ENCODE measurements around the gene ZNF324. TPM values are rescaled to one million over a fixed set of nuclear protein-coding genes. Genes with fewer than 3 reads are reported as not detected.

ZNF324 gene
- total RNA-seq, 4 donors from 2014 or later: 4.9 to 11.7 (median 8.6) TPM

GRCh38 chr19:58519087-58519354, 52.1 kb downstream of the ZNF324 start:
- TF ChIP-seq CTCF (IDR thresholded peaks at IDR 0.05; ENCODE audit: low read depth): no peak

DNA sequence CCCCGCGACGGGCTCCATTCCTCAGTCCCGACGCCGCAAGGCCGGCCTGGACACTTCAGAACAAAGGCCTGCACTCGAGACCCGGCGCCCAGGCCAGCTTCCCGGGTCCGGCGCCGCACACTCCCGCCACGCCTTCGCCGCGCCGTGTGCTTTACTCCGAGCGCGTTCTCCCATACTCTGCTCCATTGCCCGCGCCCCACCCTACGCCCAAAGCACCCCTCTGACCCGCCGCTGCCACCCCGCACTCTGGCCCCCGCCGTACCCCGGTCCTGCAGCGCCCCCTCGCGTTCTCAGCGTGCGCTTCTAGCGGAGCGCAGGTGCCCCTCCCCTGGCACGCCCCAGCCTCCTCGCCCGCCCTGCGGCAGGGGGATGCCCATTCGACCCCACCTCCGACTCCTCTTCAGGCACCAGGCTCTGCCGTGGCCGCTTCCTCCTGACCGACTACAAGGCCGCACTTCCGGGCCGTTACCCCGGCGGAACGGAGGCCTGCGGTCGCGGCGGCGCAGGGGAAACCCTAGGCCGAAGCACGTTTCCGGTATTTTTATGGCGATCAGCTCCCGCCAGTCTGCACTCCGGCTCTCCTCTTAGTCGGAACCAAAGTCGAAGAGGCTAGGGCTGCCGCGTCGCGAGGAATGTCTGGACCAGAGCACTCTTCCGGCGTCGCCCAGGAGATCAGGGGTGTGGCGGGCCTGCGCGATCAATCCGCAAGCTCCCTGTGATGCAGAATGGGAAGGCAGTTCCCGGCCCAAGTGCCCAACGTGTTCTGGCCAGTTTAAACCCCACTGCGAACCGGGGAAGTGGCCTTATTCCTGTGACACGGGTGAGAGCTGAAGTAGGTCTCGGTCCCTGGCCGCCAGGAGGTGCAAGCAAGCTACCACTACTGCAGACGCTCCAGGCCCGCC, 52.7 kb downstream of the ZNF324 start, which contains the start of gene ZBTB45:
Gene ZBTB45, minus strand, starts transcription at position 456 of the 902 bp plus-strand sequence. CDS start 2,137 bp downstream, outside the sequence.
- no peak for TF ChIP-seq CTCF (IDR thresholded peaks at IDR 0.05; ENCODE audit: low read depth)

- no peak for TF ChIP-seq CTCF (IDR thresholded peaks at IDR 0.05; ENCODE audit: low read depth)
Observed at GRCh38 chr19:58520257-58520599, 53.3 kb downstream of the ZNF324 start.

DNA sequence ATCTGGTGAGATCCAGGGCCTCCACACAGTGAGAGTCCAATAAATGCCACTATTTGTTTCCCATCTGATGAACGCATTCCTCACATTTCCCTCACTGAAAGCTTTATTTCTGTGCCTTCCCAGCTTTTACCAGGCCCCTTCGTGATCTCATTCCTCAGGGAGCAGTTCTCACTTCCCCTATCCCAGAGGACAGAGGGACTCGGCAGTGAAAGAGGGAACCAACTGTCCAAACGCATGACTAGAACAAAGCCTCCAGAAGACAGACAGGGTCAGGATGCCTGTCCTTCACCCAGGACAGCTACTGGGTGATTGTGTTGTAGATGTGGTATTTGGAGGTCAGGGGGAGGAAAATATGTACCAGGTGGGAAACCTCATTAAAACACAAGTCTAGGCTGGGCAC, 54.8 kb downstream of the ZNF324 start:
- TF ChIP-seq CTCF (IDR thresholded peaks at IDR 0.05; ENCODE audit: low read depth): no peak

- TF ChIP-seq CTCF (IDR thresholded peaks at IDR 0.05; ENCODE audit: low read depth): no peak
Observed at GRCh38 chr19:58522709-58523108, 55.8 kb downstream of the ZNF324 start.

Small RNA genes within 50 kb of the gene (small RNA-seq; reads per million reads assigned to genes)
- gene RN7SL693P (not detected), gene RNU6-1337P (not detected)

Other genes starting within 250 kb of the ZNF324 start
- 10 to 100 TPM in 3 of 4 donors, 1 to 10 TPM in 1; 8.7 to 19.6 (median 13.9) TPM for gene ZNF544, start 238.2 kb upstream of the ZNF324 start, total RNA-seq
- gene ZNF8, start 188.1 kb upstream of the ZNF324 start, total RNA-seq: 1 to 10 TPM; 4.6 to 7.9 (median 4.9) TPM
- gene ERVK3-1, start 161.7 kb upstream of the ZNF324 start, total RNA-seq: 10 to 100 TPM; 39.2 to 42.2 (median 40.5) TPM
- gene ZSCAN22, start 140.1 kb upstream of the ZNF324 start, total RNA-seq: 1 to 10 TPM; 2.2 to 3.4 (median 2.6) TPM
- gene A1BG, start 113.6 kb upstream of the ZNF324 start, total RNA-seq: 10 to 100 TPM in 3 of 4 donors, 1 to 10 TPM in 1; 6.8 to 60.5 (median 11.8) TPM
- 1 to 10 TPM in 1 of 4 donors, under 1 TPM in 2, not detected in 1; 0.51 to 4.1 (median 0.88) TPM for gene ZNF497, start 104.3 kb upstream of the ZNF324 start, total RNA-seq
- 1 to 10 TPM in 3 of 4 donors, under 1 TPM in 1; 0.65 to 3.2 (median 1.3) TPM for gene ZNF837, start 86.0 kb upstream of the ZNF324 start, total RNA-seq
- 1,000 to 10,000 TPM in 3 of 4 donors, 100 to 1,000 TPM in 1; 904 to 1,484 (median 1,230) TPM for gene RPS5, start 79.8 kb upstream of the ZNF324 start, total RNA-seq
- gene RNF225, start 71.4 kb upstream of the ZNF324 start, total RNA-seq: not detected
- gene ZNF584, start 58.4 kb upstream of the ZNF324 start, total RNA-seq: 1 to 10 TPM; 4.7 to 9.5 (median 8.4) TPM
- 1 to 10 TPM; 3.6 to 6.6 (median 5.2) TPM for gene ZNF132, start 26.9 kb upstream of the ZNF324 start, total RNA-seq
- 1 to 10 TPM; 2.9 to 8.5 (median 5.1) TPM for gene ZNF324B, start 15.5 kb upstream of the ZNF324 start, total RNA-seq
- 10 to 100 TPM in 1 of 4 donors, 1 to 10 TPM in 3; 9.0 to 16.4 (median 9.4) TPM for gene ZNF446, start 9.3 kb downstream of the ZNF324 start, total RNA-seq
- gene SLC27A5, start 44.9 kb downstream of the ZNF324 start, total RNA-seq: 10 to 100 TPM in 1 of 4 donors, 1 to 10 TPM in 3; 4.2 to 13.4 (median 7.2) TPM
- gene ZBTB45, start 52.7 kb downstream of the ZNF324 start, total RNA-seq: 10 to 100 TPM in 1 of 4 donors, 1 to 10 TPM in 3; 5.5 to 10.2 (median 6.2) TPM
- gene TRIM28, start 77.0 kb downstream of the ZNF324 start, total RNA-seq: 100 to 1,000 TPM in 2 of 4 donors, 10 to 100 TPM in 2; 87.9 to 163 (median 119) TPM
- 100 to 1,000 TPM in 2 of 4 donors, 10 to 100 TPM in 2; 96.8 to 133 (median 106) TPM for gene CHMP2A, start 88.0 kb downstream of the ZNF324 start, total RNA-seq
- 10 to 100 TPM; 16.3 to 31.8 (median 20.6) TPM for gene UBE2M, start 91.5 kb downstream of the ZNF324 start, total RNA-seq
- 10 to 100 TPM; 12.9 to 24.1 (median 17.2) TPM for gene MZF1, start 106.3 kb downstream of the ZNF324 start, total RNA-seq

All from subcutaneous adipose tissue (tissue), 4 donors.